ENCODE data around the gene TDRD3. TPM values are rescaled to one million over a fixed set of nuclear protein-coding genes. Genes with fewer than 3 reads are reported as not detected.

The TDRD3 gene
- polyA plus RNA-seq, 1 experiment, result 3.9 TPM

GRCh38 chr13:60623151-60623550, 226.1 kb downstream of the TDRD3 start:
- ChIA-PET CTCF (no interaction called here), POLR2A (no interaction called here)
- H3K4me3 ChIP-seq (ENCODE audit: low read depth, low read length), result no peak overlapping the region
- no peaks in the 10 kb centered on the region for H3K27me3 ChIP-seq (ENCODE audit: control insufficient read depth, insufficient read depth, low read length)
- no peaks in the 10 kb centered on the region for H3K36me3 ChIP-seq (ENCODE audit: control insufficient read depth, insufficient read depth, low read length)
- no peak for TF ChIP-seq CTCF (IDR thresholded peaks at IDR 0.05; ENCODE audit: insufficient read depth, low read depth, low read length)
- no peak for DNase-seq (ENCODE audit: low read depth)

Small RNA genes lying within 50 kb of the gene (small RNA-seq; reads per million reads assigned to genes)
- gene RNA5SP31 (ENCODE audit: insufficient read length, low read depth, low replicate concordance), result not detected

Other genes starting within 250 kb of the TDRD3 start
- 8.5 and 12.4 TPM in 2 replicates for gene DIAPH3, start 233.3 kb upstream of the TDRD3 start, polyA plus RNA-seq (2011; rRNA removed)

Data from BJ (cell line).